Measurements from ENCODE around the gene CDC42SE2.
"Not testable (repeated sequence)": the region's sequence is repeated elsewhere in the genome, so short reads cannot be mapped to it uniquely, and the experiment has no call there.

The CDC42SE2 gene

DNA sequence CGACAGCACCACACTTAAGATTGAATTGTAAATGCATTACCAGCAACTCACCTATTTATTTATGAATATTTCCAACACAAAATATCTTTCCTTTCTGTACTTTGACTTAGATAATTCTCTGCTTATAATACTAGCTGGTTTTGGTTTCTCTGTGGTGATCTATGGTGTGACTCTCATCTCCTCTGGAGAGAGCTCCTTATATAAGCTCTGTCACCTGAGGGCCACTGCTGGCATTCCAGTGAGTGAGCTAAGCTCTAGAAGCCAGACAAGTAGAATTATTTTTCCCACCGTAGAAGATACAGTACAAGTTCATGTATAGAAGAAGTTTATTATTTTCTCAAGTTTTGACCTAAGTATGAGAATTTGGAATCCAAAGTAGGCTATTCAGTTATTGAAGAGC, 111.5 kb downstream of the CDC42SE2 start:
- no peak overlapping the region for H3K4me3 ChIP-seq (ENCODE audit: low read depth, low read length)

DNA sequence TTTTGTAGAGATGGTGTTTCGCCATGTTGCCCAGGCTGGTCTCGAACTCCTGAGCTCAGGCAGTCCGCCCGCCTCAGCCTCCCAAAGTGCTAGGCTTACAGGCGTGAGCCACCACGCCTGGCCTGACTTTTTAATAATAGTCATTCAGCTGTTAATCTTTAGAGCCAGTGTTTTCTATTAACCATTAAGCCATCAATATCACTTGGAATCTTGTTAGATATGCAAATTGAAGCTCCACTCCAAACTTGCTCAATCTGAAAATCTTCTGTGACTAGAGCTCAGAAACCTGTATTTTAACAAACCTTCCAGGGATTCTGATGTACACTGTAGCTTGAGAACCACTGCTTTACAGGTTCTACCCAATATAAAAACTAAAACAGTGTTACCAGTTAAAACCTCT, 113.5 kb downstream of the CDC42SE2 start:
- no peak for DNase-seq (ENCODE audit: low read depth)
- TF ChIP-seq, protein P1, sequence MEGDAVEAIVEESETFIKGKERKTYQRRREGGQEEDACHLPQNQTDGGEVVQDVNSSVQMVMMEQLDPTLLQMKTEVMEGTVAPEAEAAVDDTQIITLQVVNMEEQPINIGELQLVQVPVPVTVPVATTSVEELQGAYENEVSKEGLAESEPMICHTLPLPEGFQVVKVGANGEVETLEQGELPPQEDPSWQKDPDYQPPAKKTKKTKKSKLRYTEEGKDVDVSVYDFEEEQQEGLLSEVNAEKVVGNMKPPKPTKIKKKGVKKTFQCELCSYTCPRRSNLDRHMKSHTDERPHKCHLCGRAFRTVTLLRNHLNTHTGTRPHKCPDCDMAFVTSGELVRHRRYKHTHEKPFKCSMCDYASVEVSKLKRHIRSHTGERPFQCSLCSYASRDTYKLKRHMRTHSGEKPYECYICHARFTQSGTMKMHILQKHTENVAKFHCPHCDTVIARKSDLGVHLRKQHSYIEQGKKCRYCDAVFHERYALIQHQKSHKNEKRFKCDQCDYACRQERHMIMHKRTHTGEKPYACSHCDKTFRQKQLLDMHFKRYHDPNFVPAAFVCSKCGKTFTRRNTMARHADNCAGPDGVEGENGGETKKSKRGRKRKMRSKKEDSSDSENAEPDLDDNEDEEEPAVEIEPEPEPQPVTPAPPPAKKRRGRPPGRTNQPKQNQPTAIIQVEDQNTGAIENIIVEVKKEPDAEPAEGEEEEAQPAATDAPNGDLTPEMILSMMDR (IDR thresholded peaks at IDR 0.05; ENCODE audit: low read depth, low read length, missing control alignments) = no peak
- no peak overlapping the region for H3K4me3 ChIP-seq (ENCODE audit: low read depth, low read length)

More for the DNA sequence above, 111.5 kb downstream of the CDC42SE2 start:
- TF ChIP-seq, protein P1 (IDR thresholded peaks at IDR 0.05; ENCODE audit: low read depth, low read length, missing control alignments) = no peak
- no peak for DNase-seq (ENCODE audit: low read depth)

DNA sequence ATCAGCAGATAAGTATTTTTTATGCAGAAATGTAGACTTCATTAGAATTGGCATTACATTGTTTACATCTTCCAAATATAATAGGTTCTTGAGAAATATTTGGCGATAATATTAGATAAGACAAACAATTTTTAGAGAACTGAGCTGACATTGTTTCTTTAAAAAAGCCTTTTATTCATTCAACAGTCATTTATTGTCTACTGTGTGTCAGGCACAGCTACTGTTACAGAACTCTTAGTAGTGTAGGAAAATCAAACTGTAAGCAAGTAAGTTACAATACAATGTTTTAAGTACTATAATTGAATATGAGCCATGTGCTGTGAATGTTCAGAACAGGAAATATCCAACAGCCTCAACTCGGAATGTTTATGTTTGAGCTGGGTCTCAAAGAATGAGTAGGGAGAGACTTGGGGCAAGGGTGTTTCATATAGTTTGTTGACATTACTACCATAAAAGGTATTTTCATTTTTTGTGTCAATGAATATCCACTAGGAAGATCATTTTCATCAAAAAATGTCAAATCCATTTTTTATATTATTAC, 114.0 kb downstream of the CDC42SE2 start:
- no peak for DNase-seq (ENCODE audit: low read depth)
- TF ChIP-seq, protein P1 (IDR thresholded peaks at IDR 0.05; ENCODE audit: low read depth, low read length, missing control alignments) = no peak
- H3K4me3 ChIP-seq (ENCODE audit: low read depth, low read length) = no peak overlapping the region

DNA sequence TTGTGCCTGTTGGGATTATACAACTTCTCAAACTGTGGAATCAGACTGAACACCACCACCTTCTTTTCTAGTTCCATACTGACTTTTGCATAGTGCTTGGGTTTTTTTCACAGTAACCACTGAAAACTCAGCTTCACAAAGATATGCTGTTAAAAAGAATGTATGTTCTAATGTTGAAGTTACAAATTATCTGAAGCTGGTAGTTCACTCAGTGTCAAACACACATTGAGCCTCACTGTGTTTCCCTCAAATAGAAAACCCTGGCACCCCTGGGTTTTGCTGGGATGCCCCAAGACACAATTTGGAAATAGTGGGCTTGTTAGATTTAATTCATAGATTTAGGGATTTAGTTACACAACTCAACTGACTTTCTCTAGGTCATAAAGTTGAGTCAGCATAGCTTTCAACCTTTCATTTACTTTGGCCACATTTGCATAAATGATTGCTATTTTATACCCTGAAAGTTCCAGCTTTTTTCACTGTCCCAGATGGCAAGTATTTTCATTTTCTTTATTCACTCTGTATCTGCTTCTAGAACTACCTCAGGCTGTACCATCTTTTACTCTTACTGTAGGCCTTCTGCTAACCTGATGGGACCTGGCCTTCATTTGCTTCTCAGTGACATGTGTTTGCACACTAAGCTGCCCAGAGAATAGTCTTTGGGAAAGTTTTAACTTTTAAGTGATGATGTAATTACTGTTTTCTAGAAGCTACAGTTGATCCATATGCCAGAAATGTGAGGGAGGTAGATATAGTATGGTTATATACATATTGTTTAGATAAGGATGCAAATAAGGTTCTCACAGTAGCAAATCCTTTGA, 115.1 kb downstream of the CDC42SE2 start:
- TF ChIP-seq, protein P1 (IDR thresholded peaks at IDR 0.05; ENCODE audit: low read depth, low read length, missing control alignments) = no peak
- H3K4me3 ChIP-seq (ENCODE audit: low read depth, low read length) = peak overlapping the region; percentile 6; the same call in 1 of the 2 replicates
- DNase-seq (ENCODE audit: low read depth) = no peak

DNA sequence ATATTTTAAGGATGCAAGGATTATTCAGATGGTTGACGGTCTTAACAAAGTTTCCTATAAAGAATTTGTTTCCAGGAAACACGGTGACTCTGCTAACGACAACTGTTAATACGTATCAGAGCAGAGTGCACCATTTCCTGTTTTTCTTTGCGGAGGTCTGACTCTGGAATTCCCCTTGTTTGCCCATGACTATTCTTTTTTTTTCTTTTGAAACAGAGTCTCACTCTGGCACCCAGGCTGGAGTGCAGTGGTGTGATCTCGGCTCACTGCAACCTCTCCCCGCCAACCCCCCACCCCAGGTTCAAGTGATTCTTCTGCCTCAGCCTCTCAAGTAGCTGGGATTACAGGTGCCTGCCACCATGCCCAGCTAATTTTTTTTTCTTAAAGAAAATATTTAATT, 115.9 kb downstream of the CDC42SE2 start:
- peak overlapping the region; percentile 6; the same call in 1 of the 2 replicates for H3K4me3 ChIP-seq (ENCODE audit: low read depth, low read length)
- TF ChIP-seq, protein P1 (IDR thresholded peaks at IDR 0.05; ENCODE audit: low read depth, low read length, missing control alignments) = no peak
- DNase-seq (ENCODE audit: low read depth) = peak; percentile 60

DNA sequence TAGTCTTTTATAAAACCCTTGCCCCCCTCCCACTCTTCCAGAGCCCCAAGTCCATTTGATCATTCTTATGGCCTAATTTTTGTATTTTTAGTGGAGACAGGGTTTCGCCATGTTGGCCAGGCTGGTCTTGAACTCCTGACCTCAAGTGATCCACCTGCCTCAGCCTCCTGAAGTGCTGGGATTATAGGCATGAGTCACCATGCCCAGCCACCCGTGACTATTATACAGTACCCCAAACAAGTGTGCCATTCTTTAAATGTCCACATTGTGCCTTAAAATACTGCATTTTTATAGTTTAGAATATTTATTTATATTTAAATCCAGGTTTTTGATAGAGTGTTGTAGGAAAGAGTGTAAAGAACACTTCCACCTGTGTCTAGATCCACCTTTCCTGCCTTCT, 116.4 kb downstream of the CDC42SE2 start:
- not testable (repeated sequence) for H3K4me3 ChIP-seq (ENCODE audit: low read depth, low read length); DNase-seq (ENCODE audit: low read depth)

DNA sequence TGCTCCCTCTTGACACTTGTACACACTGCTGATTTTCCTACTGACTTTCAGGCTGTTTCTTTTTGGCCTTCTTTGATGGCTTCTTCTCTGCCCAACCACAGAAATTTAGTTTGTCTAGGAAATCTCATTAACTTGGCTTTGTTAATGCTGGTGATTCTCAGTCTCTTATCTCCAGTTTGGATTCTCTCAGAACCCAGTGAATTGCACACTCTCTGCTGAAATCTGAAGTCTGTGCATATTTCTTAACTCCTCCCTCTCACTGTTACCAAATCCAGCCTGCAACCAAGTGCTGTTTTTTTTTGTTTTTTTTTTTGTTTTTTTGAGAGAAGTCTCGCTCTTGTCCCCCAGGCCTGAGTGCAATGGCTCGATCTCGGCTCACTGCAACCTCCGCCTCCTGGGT, 117.2 kb downstream of the CDC42SE2 start:
- TF ChIP-seq, protein P1 (IDR thresholded peaks at IDR 0.05; ENCODE audit: low read depth, low read length, missing control alignments) = no peak
- H3K4me3 ChIP-seq (ENCODE audit: low read depth, low read length) = no peak overlapping the region
- DNase-seq (ENCODE audit: low read depth) = no peak
